IPS-18c (cell line): ENCODE measurements around the gene ATP10A.
"Not testable (repeated sequence)": the region's sequence is repeated elsewhere in the genome, so short reads cannot be mapped to it uniquely, and the experiment has no call there.

Experiments used
- H3K4me3 ChIP-seq: 2 replicates; pipeline ENCODE4 v1.7.0; 2013; ENCODE audit warnings: low read depth, mild to moderate bottlenecking, low read length, moderate library complexity; ENCODE audit not compliant: insufficient read depth
- H3K9me3 ChIP-seq: one replicate; pipeline ENCODE4 v1.6.1; 2013; ENCODE audit warnings: mild to moderate bottlenecking, low read length, moderate library complexity; ENCODE audit not compliant: control insufficient read depth, insufficient read depth

Gene ATP10A

GRCh38 chr15:25775317-25775912 is 87.7 kb downstream of the ATP10A start:
- Histone ChIP-seq H3K4me3 (no peak overlapping the region), H3K9me3 (no peaks in the 10 kb centered on the region)

GRCh38 chr15:25774871-25775270 is 88.3 kb downstream of the ATP10A start:
- H3K4me3 ChIP-seq = no peak overlapping the region

DNA sequence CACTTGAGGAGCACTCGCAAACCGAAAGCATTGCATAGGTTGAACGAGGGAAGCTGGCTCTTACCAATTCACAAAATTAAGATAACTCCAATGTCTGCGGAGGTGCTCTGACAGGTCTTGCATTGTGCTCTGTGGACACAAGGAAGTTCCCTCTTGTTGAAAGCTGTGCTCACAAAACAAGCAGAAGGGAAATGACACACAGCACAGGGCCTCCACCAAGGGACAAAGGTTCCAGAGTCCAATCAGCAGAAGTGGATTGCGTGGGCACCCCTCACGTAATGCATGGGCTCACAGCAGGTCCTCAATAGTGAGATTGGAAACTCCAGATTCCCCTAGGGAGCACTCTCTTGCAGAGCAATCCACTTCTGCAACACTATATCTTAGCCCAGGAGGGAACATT is 89.9 kb downstream of the ATP10A start:
- no peaks in the 10 kb centered on the region for H3K9me3 ChIP-seq
- H3K4me3 ChIP-seq = no peak overlapping the region

More at GRCh38 chr15:25774871-25775270, 88.3 kb downstream of the ATP10A start:
- H3K9me3 ChIP-seq = no peaks in the 10 kb centered on the region

- Histone ChIP-seq H3K4me3 (no peak overlapping the region), H3K9me3 (no peaks in the 10 kb centered on the region)
These were observed 90.6 kb downstream of the ATP10A start for GRCh38 chr15:25772500-25772899.

DNA sequence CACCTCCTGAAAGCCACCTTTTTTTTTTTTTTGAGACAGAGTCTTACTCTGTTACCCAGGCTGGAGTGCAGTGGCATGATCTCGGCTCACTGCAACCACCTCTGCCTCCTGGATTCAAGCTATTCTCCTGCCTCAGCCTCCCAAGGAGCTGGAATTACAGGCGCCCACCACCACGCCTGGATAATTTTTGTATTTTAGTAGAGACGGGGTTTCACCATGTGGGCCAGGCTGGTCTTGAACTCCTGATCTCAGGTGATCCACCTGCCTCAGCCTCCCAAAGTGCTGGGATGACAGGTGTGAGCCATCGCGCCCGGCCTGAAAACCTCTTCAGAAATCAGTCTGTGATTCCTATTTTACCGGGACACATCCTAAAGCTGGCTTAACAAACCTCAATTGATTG is 91.4 kb downstream of the ATP10A start:
- H3K4me3 ChIP-seq = not testable (repeated sequence)

GRCh38 chr15:25771338-25771706 is 91.8 kb downstream of the ATP10A start:
- Histone ChIP-seq H3K4me3 (no peak overlapping the region), H3K9me3 (no peaks in the 10 kb centered on the region)

More for the DNA sequence above, 91.4 kb downstream of the ATP10A start:
- not testable (repeated sequence) for H3K9me3 ChIP-seq

DNA sequence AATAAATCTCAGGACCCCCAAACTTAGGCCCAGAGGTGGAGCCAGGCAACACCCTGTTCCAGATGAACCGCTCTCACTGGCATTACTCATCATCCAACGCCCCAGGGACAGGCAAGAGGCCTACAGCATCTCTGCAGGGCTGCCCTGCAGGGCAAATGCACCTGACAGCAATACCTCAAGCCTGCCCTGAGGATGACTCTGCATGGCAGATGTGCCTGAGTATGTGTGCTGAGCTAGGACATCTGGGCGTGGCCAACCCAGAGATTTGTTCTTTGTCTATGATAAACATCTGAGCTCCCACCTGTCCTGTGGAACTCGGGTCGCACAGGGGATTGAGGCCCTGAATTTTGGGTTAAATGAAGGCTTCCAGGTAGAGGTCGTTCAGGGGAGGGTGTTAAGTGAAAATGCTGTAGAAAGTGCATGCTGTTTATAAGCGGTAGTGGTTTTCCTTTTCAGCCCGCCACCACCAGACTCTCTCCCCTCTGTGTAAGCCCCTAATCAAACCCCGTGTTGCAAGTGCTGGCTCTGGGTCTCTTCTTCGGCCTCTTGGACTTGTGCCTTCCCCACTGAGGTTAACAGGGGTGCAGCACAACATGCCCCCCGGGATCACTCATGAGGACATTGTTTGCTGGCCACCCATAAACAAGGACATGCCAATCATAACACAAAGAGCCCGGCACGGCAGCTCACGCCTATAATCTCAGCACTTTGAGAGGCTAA is 92.3 kb downstream of the ATP10A start:
- no peak overlapping the region for H3K4me3 ChIP-seq
- H3K9me3 ChIP-seq = no peaks in the 10 kb centered on the region

GRCh38 chr15:25770031-25770430 is 93.1 kb downstream of the ATP10A start:
- no peak overlapping the region for H3K4me3 ChIP-seq
- no peaks in the 10 kb centered on the region for H3K9me3 ChIP-seq

GRCh38 chr15:25768271-25768670 is 94.9 kb downstream of the ATP10A start:
- H3K4me3 ChIP-seq = no peak overlapping the region
- no peaks in the 10 kb centered on the region for H3K9me3 ChIP-seq

- Histone ChIP-seq H3K9me3 (peaks cover 2% of the 10 kb centered on the region), H3K4me3 (no peak overlapping the region)
These were observed 95.6 kb downstream of the ATP10A start for GRCh38 chr15:25767356-25768151.

DNA sequence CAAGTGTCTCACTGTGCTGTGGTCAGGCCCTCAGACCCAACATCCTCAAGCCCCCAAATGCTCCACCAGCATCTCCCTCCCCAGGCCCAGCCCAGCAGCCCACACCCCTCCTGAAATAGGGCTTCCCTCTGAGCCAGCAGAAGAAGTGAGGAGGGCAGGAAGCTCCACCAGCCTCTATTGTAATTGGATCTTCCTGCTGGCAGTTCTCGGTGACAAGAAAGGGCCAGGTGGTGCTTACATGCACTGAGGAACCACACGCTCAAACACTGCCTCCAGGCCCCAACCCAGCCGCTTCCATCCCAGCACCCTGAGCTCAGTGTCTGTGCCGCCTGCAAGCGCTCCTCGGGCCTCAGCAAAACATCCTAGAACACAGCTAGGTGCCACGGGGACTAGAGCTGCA is 96.7 kb downstream of the ATP10A start:
- Histone ChIP-seq H3K4me3 (no peak overlapping the region), H3K9me3 (peaks cover 2% of the 10 kb centered on the region)

DNA sequence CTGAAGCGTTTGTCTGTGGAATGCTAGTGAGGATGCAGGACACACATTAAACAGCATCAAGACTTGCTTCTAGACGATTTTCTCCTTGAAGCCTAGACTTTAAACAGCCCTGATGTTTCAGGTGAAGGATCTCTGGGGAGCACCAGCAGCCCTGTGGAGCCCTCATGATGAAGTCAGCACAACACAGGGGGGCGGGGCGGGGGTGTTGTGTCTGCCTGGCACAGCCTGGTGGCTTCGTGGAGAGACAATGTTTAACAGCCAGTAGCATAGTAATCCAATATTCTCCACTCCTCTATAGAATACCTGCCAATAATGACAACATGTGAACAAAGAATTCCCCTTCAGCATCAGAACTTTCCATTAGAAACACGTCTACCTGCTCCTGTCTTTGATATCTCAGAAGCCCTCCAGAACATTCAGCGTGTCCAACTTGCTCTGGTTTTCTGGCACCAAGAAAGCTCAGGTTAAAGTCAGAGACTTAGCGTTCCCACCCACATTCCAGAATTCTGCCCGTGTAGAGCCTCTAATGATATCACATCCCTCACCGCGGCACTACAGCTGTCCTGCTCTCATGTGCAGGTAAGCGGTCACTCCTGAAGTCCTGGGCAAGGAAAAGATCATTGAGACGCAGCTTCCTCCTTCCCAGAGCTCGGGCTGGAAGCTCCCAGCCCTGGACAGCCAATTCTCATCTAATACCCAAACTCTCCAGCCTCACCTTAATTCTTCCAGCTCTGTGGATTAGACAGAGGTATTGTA is 98.0 kb downstream of the ATP10A start:
- peaks cover 2% of the 10 kb centered on the region for H3K9me3 ChIP-seq

GRCh38 chr15:25763954-25764353 is 99.2 kb downstream of the ATP10A start:
- H3K9me3 ChIP-seq = peaks cover 2% of the 10 kb centered on the region
- H3K4me3 ChIP-seq = no peak overlapping the region

More for the DNA sequence above, 98.0 kb downstream of the ATP10A start:
- no peak overlapping the region for H3K4me3 ChIP-seq

DNA sequence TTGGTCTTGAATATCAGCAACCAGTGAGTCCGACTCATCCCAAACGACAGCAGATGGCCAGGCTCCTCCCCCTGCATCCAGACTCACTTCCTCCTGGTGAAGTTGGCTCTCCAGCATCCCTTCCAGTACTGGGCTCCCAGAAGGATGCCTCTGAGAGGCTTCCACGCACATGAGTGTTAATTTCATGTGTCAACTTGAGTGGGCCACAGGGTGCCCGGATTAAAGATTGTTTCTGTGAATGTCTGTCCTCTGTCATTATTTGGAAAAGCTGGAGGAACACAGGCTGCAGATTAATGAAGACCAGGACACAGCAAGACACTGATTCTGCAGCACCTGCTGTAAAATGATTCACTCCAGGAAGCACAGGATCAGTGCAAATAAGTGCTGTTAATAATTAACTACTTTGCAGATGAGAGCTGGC is 99.8 kb downstream of the ATP10A start:
- Histone ChIP-seq H3K4me3 (no peak overlapping the region), H3K9me3 (peaks cover 2% of the 10 kb centered on the region)

- Histone ChIP-seq H3K4me3 (no peak overlapping the region), H3K9me3 (peaks cover 2% of the 10 kb centered on the region)
These were observed 101.0 kb downstream of the ATP10A start for GRCh38 chr15:25761971-25762662.

DNA sequence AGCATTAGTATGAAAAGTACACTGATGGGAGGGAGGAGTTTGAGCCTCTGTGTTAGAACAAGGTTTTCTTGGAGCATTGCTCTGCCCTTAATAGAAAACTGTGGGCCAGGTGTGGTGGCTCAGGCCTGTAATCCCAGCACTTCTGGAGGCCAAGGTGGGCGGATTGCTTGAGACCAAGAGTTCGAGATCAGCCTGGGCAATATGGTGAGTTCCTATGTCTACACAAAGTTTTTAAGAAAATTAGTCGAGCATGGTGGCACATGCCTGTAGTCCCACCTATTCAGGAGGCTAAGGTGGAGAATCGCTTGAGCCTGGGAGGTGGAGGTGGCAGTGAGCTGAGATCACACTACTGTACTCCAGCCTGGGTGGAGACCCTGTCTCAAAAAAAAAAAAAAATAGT is 103.7 kb downstream of the ATP10A start:
- Histone ChIP-seq H3K9me3 (peaks cover 2% of the 10 kb centered on the region), H3K4me3 (no peak overlapping the region)

- not testable (repeated sequence) for H3K4me3 ChIP-seq
These were observed 104.5 kb downstream of the ATP10A start for GRCh38 chr15:25758612-25759011.

More at GRCh38 chr15:25758612-25759011, 104.5 kb downstream of the ATP10A start:
- H3K9me3 ChIP-seq = not testable (repeated sequence)
